ENCODE results near the gene PPP3R2.
A peak's percentile ranks its signal among the peaks of the same experiment; 100 is the strongest.
"Not testable (repeated sequence)": the region's sequence is repeated elsewhere in the genome, so short reads cannot be mapped to it uniquely, and the experiment has no call there.

The PPP3R2 gene

GRCh38 chr9:101594796-101595195 is at the start of gene PPP3R2:
PPP3R2 (minus strand) TSS chr9:101594969; CDS start chr9:101594921, 48 bp downstream.
- DNase-seq: no peak

DNA sequence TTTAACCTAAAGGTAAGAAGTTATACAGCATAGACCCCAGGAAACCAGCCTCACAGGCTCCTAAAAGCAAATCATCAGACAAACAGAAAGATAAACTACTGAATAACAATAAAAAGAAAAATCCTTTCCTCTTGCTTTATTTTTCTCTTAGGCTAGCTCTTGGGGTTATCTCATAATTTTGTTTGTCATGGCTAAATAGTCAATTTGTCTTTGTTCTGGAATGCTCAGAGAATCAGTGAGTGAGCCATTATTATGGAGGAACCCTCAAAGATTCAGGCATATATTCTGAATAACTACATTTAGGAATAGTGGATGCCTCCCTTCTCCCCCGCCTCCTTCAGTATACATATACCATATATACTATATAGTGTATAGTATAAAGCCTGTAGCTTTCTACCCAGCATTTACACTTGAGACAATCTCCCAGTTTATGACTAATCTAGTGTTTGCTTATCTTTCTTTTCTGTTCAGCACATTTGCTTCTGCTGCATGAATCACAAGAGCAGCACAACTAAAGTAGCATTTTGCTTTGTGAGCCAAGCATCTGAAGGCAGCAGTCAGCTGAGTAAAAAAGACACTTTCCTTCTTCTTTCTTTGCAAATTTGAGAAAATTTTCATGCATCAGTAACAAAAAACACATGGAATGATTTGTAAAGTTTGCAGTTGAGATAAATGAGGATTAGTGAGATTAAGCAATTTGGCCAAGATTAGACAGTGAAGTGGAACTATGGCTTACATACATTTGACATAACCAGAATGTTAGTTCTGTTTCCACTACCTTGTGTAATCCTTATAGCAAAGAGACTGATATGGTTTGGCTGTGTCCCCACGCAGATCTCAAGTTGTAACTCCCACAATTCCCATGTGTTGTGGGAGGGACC is 45.3 kb upstream of the PPP3R2 start:
- DNase-seq: no peak

GRCh38 chr9:101639311-101639710 is 44.5 kb upstream of the PPP3R2 start:
- DNase-seq: no peak

DNA sequence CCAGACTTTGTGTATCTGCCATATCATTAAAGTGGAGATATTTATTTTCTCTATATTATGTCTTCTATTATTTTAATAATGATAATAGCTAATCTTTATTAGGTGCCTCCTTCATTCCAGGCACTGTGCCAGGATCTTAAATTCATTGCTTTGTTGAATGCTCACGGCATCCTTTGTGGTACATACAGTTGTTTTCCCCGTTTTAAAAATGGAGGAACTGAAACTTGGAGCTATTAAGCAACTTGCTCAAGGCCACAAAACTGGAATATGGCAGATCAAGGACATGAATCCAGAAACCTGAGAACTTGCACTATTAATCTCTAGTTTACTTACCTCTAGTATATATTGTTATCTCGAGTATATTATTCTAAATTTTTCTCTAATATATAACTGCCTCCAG is 41.5 kb upstream of the PPP3R2 start:
- DNase-seq: no peak

- DNase-seq: no peak
These were observed 40.7 kb upstream of the PPP3R2 start for GRCh38 chr9:101635473-101635872.

DNA sequence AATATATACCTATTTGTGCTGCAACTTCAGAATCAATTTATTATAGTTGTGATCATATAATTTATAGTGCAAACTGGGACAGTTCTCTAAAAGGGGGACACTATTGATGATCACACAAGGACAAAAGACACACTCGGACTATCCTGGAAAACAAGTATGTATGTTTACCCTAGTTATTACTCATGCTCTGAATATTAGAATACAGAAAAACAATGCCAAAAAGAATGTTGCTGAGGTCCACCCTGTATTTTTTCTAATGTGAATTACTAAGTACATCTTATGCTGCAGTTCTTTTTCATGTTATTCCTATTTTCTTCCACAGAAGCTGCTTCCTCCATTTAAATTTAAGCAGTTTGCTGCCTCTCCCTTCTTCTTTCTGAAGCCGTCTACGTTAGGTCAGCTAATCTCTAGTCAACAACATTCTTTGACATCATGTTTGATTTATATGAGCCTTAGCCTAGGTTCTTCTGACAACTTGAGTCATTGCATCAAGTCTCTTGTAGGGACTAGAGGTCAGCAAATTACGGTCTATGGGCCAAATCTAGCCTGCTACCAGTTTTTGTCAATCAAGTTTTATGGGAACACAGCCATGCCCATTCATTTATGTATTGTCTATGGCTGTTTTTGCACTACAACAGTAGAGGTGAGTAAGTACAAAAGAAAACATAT is 40.1 kb upstream of the PPP3R2 start:
- DNase-seq: no peak

- no peak for DNase-seq
These were observed 37.8 kb upstream of the PPP3R2 start for GRCh38 chr9:101632611-101633010.

DNA sequence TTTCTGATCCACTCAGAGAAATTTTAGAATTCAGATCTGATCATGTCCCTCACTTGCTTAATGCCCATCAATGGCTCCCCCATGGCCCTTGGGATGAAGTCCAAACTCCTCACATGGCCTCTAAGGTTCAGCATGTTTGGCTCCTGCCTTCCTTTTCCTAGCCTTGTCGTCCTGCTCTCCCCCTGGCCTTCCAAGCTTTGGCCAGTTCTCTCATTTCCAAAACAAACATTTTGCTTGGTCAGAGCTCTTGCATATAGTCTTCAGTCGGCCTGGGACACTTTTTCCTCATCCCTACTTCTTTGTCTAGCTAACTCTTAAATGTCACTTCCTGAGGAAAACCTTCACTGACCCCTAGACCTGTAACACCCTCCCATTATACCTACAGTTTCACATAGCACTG is 37.1 kb upstream of the PPP3R2 start:
- no peak for DNase-seq

DNA sequence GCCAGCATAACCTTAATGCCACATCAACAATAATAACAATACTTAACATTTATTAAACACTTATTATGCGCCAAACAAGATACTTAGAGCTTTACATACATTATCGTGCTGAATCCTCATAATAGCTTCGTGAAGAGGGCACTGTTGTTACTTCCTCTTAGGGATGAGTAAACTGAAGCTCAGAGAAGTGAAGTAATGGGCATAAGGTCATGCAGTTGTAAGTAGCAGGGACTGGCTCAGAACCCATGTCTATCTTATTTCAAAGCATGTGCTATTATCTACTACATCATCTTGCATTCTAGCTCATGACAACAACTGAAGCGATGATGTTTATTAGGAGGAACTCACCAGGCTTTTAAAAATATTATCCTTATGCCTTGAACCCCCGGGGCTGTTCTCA is 34.9 kb upstream of the PPP3R2 start:
- no peak for DNase-seq

GRCh38 chr9:101628173-101628572 is 33.4 kb upstream of the PPP3R2 start:
- DNase-seq: no peak

GRCh38 chr9:101626295-101626694 is 31.5 kb upstream of the PPP3R2 start:
- DNase-seq: no peak

- DNase-seq: no peak
These were observed 31.1 kb upstream of the PPP3R2 start for GRCh38 chr9:101625876-101626275.

- DNase-seq: no peak
These were observed 25.7 kb upstream of the PPP3R2 start for GRCh38 chr9:101620452-101620851.

DNA sequence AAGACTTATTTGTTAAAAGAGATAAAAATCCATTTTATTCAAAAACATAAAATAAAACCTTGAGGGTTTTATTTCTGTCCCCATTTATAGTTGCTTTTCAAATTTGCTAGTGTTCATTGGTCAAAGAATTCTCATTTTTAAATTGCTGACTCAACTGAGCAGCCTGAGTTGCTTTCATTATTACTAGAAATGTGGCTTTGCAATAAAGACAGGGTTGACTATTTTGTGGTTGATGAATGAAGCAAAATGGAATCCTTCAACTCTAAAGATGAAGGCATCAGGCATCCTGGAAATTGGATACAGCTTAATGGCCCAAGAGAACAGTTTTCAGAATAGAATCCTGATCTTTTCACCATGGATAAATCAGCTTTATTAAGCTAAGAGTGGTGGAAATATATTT is 23.9 kb upstream of the PPP3R2 start:
- DNase-seq: no peak

GRCh38 chr9:101605547-101605946 is 10.8 kb upstream of the PPP3R2 start:
- DNase-seq: no peak

DNA sequence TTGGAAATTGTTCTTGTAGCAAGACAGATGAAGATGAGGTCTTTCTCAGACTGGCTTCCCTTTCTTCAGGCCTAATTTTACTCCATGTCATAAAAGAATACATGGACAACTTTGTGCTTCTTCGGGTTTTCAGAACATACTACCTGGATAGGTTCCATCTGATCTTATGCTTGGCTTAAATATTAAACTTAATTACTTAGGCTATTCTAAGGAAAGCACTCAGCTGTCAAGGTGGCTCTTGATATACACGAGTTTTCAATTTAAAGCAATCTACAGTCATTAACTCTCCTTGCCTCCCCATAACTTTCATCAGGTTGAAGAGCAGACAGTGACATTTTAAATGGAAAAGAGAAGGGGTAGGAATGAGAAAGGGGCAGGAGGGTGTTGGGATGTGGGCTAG is 9.5 kb upstream of the PPP3R2 start:
- no peak for DNase-seq

- DNase-seq: peak; percentile 6
These were observed 7.4 kb upstream of the PPP3R2 start for GRCh38 chr9:101601904-101602765.

DNA sequence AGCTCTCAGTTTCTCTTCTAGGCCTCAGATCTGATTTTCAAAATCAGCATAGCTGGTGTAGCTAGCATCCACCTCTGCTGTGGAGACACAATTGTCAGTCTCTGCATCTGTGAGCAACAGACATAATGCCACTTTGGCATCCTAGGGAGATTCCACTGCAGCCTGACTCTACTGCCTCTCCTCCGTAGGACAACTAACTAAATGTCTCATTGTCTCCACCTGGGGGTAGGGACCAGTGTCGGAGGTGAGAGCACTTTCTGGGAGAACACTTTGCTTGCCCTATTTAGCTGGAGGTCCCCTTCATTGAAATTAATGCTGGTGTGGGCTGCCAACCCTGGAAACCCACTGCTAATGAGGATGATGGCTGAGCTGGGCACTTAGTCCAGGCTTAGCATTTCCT is 1.4 kb downstream of the PPP3R2 start:
- no peak for DNase-seq

GRCh38 chr9:101592788-101593187 is 2.0 kb downstream of the PPP3R2 start:
- DNase-seq: no peak

- no peak for DNase-seq
These were observed 2.9 kb downstream of the PPP3R2 start for GRCh38 chr9:101591787-101592446.

- DNase-seq: no peak
These were observed 3.9 kb downstream of the PPP3R2 start for GRCh38 chr9:101590901-101591300.

GRCh38 chr9:101590074-101590473 is 4.7 kb downstream of the PPP3R2 start:
- not testable (repeated sequence) for DNase-seq
